NCI-H1436 (cell line): ENCODE results near the gene ATP12A.

ENCODE experiments used
- DNase-seq: peaks from one replicate; lab custom pipeline; 2025; lab: John Stamatoyannopoulos, UW

The ATP12A gene

DNA sequence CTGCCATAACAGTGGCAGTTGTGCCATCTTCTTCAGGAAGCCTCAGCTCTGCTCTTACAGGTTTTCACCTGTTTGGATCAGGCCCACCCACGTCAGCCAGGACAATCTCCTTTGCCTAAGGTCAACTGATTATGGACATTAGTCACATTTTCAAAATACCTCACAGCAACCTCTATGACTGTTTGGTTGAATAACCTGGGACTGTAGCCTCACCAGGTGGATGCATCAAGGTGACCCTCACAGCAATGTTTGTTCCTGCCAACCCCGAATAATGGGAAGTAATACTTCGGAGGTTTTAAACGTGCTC lies 17.2 kb upstream of the ATP12A start:
- no peak for DNase-seq

DNA sequence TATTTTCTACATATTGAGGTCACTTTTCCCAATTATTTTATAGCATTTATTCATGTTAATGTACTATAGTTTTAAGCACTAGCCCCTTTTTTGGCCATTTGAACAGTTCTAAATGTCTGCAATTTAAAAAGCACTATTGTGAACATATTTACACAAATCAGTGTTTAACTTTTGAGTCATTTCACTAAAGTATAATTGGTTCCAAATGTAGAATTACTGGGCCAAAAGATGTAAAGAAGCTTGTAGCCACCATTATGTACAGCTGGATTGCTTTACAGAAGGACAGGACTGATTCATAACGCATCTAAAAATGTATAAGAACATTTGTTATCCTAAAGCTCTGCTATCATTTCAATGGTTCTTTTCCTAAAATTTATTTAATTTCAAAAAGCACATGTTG lies 16.6 kb upstream of the ATP12A start:
- no peak for DNase-seq

DNA sequence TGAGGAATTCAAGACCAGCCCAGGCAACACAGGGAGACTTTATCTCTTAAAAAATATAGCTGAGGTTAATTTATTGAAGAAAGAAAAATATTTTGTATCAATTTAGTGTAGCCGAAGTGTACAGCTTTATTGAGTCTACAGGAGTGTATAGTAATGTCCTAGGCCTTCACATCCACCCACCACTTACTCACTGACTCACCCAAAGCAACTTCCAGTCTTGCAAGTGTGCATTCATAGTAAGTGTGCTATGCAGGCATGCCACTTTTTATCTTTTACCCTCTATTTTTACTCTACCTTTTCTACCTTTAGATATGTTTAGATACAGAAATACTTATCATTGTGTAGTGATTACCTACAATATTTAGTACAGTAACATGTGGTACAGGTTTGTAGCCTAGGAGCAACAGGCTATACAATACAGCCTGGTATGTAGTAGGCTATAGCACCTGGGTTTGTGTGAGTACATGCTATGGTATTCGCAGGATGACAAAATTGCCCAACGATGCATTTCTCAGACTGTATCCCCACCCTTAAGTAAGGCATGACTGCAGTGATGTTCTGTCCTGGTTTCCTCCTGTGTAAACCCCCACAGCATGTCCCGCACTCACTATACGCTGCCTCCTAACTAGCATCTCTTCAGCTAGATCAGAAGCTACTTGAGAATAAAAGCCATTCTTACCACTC lies 15.3 kb upstream of the ATP12A start:
- DNase-seq, result no peak

DNA sequence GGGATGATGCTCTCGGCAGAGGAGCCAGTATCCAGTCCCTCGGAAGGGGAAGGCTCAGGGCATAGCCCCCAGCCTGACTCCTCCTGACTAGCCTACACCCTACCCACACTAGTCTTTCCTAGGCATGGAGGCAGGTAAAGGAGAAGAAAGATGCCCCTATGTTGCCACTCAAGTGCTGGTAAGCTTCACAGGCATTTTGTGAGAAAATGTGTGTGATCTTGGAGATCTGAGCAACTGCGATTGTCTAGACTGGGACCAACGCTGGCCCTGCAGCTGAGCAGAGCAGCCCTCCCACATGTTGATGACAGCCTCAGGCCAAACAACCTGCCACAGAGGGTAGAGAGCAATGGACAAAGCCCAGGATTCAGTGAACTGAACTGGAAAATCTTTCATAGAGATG lies 11.7 kb upstream of the ATP12A start:
- DNase-seq, result no peak

DNA sequence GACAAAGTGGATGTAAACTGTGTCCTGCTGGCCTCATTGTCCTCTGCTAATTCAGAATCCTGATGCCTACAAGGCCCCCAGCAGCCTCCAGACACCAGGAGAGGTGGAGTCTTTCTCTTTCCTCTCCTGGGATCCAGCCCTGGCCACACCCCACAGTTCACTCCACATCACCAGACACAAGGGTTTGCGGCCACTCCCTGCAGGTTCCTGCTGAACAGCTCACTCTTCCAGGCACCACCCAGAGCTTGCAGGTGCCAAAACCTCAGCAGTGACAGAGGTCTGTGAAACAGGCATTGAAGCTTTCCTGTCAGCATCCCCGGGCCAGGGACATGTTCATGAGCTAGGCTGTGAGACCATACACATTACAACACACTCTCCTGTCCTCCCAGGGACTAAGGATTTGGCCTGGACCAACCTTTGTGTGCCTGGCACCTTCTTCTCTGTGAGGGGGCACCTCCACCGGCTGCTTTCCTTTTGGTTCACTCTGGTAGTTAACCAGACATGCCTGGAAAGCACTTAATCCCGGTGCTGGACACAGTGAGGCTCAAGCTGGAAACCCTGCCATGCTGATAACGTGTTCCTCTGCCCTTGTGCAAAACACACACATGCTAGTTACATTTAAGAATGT lies 11.1 kb upstream of the ATP12A start:
- no peak for DNase-seq

DNA sequence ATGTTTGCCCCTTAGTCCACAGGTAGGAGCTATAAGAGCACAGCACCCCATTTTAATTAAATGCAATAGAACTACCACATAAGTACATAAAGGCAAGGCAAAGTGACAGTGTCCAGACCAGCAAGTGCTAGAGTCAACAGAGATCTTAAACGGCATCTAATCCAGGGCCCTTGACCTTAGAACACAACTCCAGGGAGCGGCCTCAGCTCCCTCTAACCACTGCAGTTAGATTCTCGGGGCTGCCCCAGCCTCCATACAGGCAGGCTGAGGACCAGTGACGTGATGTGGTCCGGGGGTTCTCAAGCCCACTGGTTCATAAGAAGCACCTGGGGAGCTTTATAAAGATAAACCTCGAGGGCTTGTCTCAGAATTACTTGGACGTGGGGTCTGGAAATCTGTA lies 10.0 kb upstream of the ATP12A start:
- no peak for DNase-seq

DNA sequence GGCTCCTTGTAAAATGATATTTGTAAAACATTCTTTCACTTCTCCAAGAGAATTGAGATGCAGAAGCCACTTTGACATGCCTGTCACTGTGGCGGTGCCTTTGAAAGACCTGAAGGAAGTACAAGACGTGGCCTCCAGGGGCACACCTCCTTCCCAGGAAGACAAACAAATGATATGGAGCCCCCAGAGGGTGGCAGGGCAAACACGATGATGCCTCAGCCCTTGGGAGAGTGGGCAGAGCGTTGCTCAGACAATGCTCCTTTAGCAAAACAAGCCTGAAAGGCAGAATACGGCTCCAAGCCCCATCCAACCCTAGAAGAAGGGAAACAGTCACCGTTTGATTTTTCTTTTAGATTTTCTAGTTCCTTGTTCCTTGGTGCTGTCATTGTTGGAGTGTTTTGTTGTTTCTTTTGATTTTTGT lies 9.2 kb upstream of the ATP12A start:
- DNase-seq, result no peak

DNA sequence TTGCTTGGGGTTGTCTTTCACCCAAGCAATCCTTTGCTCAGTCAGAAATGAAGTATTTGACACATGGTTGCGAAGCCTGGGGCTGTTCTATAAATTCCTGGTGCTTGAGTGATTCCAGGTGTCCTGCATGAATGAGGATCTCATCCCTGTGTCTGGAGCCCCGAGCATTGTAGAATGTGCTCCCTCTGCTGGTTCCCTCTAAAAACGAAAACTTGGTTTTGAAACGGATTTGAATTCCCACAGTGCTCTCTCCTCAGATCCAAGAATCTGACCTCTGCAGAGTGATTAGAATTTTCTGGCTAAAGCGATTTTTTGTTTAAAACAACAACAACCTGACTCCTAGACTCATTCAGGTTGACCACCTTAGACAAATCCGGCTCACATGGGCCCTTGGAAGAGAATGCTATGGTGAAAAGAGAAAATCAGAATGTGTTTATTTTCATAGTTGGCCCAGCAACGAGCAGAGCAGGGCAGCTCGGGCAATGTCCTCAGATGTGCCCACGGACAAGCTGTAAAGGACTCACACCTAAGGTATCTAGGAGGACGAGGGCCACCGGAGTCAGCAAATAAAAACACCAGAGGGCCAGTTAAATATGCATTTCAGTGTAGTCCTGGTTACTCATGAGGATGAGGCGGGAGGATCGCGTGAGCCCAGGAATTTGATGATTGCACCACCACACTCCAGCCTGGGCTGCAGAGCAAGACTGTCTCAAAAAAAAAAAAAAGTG lies 8.7 kb upstream of the ATP12A start:
- DNase-seq, result no peak

DNA sequence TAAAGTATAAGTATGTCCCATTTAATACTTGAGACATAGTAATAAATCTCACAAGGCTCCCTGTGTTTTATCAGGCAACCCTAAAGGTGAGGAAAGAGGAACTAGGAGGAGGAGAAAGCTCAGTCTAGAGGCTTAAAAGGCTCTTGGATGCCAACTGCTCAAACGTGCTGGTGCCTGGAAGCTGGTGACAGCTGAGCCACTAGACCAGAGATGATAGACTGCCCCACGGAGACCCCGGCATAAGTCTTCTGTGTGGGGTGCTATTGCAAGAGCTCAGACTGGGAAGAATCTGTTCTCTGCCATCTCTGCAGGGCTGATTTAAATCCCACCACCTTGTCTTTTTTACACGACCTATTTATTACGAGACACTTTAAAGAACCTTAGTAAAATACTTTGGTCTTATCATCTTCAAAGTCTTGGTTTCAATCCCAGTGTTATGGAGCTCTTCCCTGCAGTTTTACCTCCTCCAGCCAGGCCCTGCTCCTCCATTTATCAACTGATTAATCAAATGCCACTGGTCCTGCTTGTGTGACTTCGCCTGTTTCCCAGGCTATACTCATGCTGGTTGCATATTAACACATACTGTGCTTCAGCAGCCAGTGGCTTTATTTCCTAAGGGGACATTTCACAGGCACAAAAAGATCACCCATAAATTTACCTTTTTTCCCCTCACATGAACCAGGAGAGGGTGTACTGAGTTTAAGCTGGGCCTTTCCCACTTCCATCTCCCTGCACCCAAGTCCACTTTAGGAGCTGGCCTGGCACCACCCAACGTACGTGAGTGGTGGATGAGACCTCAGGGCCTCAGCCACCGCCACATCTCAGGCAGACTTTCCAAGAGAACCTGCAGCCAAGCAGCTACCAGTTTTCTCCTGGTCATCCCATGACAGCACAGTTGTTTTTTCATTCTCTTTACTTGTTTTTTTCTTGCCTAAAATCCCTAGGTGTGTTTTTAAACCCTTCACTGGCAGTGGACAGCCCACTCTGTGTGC lies 7.8 kb upstream of the ATP12A start:
- DNase-seq, result no peak

DNA sequence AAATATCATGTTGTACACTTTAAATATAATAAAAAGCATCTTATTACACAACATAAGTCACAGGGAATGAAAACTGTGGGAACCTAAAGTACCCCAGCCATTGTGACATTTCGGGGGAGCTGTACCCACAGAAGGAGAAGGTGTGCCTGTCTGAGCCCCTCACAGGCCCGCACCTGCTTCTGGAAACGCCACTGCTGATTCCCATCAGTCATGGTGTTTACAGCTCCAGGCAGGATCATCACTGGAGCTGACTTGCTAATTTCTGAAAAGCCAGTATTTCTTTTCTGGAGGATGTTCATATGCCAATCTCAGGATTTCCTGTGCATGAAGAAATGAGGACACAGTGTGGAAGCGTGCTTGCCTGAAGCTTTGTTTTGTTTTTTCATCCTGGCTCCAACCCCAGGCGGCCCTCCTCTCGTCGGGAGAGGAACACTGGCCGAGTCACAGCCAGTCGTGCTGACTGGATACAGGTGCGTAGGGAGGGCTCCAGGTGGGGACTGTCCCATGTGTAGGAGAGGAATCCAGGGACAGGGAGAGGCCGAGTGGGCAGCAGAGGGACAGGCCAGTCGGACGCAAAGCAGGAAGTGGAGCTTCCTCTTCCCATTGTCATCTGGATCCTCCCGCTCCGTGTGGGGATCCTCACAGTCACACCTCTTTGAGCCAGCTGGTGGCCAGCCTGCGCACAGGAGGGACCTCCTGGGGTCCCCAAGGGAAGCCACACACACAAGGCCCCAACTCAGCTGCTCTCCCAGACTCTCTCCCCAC lies 4.2 kb upstream of the ATP12A start:
- no peak for DNase-seq

DNA sequence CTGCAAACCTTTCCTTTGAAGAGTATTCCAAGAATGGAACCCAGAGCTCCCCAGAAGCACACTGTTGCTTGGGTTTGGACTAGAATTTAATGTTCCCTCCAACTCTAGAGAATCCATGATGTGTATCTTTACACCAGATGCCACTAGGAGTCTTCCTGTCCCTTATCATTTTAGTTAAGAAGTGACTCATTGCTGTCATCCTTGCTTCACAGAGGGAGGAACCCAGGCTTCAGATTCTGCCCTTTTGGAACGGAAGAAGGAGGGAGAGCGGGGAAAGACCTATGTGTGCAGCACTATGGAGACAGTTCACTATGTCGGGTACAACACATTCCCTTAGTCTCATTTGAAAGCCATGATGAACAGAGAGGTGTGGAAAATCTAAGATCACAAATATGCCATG lies 2.1 kb upstream of the ATP12A start:
- DNase-seq, result no peak

DNA sequence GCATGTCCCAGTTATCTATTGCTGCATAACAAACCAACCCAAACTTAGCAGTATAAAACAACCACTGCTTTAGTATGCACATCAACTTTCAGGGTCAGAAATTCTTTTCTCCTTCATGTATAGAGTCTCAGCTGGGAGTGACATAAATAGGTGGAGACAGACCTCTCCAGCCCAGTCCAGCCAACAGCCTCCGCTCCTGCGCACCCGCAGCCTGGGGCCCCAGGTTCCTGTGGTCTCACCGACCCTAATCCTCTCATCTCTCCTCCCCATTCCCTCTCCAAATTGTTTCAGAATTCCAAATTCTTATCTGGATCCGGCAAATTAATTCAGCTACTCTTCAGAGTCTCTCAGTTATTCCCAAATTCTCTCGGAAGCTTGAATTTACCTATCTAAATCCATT lies 522 bp upstream of the ATP12A start:
- no peak for DNase-seq

DNA sequence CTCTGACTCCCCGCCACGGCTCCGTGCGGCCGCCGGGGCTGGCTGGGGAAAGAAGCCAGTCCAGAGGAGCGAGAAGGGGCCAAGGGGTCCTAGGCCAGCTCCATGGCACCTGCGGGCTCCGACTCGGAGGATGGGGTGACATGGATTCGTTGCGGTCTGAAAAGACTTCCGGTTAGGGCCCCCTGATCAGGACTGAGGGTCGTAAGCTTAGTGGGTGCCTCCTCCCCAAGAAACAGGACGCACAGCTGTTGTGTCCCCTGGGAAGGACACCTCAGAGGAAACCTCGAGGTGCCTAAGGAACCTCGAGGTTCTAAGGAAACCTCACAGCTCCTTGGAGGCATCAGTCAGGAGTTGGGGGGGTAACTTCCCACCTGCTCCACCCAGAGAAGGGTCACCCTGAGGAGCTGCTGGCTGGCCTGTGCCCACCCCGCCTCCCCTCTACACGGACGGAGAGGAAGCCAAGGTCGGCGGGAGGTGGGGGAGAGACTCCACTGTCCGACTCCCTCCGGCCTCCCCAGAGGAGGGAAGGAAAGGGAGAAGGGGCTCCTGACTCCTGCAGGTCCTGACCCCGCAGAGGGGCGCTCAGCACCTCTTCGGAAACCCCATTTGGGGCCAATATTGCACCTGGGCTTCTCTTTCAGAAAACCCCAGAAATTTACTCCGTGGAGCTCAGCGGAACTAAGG lies 855 bp downstream of the ATP12A start:
- DNase-seq, result no peak

DNA sequence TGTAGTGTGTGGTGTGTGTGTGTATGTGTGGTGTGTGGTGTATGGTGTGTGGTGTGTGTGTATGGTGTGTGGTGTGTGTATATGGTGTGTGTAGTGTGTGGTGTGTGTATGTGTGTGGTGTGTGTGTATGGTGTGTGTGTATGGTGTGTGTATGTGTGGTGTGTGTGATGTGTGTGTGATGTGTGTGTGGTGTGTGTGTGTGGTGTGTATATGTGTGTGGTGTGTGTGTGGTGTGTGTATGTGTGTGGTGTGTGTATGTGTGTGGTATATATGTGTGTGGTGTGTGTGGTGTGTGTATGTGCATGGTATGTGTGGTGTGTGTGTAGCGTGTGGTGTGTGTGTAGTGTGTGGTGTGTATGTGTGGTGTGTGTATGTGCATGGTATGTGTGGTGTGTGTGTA lies 1.7 kb downstream of the ATP12A start:
- no peak for DNase-seq

DNA sequence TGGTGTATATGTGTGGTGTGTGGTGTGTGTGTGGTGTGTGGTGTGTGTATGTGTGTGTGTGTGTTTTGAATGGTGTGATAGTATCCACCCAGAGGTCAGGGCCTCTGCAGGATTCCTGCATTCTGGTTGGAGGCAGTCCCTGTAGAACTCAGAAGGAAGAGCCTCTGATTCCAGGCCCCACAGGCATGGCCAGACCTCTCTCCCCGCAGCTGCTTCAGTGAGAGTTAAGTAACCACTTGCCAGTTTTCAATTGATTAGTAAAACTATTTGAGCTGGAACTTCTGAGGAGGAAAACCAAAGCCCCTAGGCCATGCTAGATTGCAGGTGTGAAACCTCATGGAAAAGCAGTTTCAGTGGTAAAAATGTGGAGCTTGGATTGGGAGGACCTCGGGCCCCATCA lies 2.1 kb downstream of the ATP12A start:
- no peak for DNase-seq

DNA sequence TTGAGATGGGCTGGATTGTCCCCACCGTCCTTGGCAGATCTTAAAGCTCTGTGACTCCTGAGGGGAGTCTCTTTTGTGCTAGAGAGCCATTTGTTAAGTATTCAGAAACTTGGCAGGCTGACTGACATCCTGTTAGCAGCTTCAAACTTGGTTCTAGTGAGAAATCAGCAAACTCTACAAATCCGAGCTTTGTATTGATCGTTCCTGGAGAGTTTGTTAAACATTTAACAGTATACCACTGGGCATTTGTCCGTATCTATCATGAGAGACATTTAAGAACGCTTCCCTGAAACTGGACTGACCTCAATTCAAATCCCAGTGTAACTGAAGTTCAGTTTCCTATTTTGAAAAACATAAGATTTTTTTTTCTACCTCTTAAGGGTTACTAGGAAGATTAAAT lies 3.1 kb downstream of the ATP12A start:
- DNase-seq, result no peak

DNA sequence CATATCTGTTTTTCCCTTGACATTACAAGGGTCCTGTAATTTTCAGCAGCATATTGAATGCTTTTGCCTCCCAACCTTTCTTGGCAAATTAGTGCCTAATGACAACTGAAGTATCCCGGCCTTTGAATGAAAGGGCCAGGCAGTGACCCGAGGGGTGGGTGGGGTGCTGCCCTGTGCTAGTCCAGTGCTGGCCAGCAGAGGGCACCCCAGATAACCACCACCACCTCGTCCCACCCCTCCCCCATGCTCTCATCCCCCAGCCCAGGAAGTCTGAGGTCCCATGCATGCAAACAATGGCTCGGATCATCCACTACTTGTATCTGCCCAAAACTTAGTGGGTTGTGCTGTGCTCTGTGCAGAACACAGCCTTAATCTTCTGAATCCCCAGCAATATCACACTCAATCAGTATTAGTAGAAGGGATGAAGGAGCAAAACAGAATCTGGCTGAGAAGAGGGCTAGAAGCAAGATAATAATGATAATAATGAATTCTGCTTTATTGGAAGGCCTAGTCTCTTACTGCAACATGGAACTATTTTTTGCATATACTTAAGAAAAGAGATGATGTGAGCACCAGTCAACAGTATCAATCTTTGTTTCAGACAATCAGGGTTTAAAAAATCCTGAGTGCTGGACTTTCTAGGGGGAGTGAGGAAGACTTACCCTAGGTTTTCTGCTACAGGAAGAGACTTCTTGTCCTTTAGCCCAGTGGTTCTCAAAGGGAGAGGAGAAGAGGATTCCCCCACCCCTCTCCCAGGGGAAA lies 3.8 kb downstream of the ATP12A start:
- peak; percentile 10 for DNase-seq

DNA sequence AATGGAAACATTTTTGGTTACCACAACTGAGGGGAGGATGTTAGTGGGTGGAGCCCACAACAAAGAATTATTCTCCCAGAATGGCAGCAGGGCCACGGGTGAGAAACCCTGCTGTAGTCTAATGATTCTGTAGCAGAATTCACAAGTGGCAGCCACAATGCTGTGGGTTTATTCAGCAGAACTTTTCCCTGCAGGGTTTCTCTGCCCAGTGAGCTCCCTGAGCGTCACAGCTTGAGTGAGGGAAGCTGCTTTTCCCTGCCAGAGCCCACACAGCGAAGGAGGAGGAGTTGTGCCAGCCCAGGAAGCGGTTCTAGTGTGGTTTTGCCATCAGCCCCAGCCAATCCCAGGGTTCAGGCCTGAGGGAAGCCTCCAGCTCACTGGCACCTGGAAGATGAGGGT lies 4.4 kb downstream of the ATP12A start:
- no peak for DNase-seq

DNA sequence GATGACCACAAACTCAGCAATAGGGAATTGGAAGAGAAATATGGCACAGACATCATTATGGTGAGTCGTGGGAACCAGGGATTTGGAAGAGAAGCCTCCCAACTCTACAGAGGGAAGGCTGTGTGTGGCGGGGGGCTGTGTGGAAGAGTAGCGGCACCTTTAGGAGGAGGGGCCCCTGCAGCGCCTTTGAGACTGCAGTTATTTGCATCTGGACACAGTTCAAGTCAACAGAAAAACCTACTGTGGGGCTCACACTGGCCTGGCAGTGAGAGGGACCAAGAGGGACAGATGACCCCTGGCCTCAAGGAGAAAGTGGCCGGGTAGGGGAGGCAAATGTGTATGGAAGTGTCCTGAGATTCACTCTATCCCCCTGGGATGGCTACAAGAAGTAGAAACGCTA lies 5.1 kb downstream of the ATP12A start:
- no peak for DNase-seq

DNA sequence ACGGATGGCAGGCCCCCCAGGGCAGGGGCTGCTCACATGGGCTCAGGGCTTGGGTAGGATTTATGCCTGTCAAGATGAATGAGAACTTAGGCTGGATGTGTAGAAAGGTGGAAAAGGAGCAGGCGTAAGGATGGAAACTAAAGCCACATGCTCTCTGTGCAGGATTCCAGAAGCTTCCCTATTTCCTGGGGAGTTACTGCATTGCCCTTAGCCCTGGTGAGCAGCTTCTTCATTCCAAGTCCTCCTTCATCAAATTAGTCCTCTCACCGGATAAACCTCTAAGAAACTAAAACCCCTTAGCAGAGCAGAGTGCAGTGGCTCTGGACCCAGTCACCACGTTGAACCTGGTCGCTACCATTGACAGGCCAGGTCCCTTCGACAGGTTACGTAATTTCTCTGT lies 7.4 kb downstream of the ATP12A start:
- DNase-seq, result no peak
